ENCODE data around the gene VIM. TPM values are rescaled to one million over a fixed set of nuclear protein-coding genes. Genes with fewer than 3 reads are reported as not detected.

The VIM gene
- total RNA-seq, 2 experiments from 2014 or later: 0.88 to 3.4 TPM

DNA sequence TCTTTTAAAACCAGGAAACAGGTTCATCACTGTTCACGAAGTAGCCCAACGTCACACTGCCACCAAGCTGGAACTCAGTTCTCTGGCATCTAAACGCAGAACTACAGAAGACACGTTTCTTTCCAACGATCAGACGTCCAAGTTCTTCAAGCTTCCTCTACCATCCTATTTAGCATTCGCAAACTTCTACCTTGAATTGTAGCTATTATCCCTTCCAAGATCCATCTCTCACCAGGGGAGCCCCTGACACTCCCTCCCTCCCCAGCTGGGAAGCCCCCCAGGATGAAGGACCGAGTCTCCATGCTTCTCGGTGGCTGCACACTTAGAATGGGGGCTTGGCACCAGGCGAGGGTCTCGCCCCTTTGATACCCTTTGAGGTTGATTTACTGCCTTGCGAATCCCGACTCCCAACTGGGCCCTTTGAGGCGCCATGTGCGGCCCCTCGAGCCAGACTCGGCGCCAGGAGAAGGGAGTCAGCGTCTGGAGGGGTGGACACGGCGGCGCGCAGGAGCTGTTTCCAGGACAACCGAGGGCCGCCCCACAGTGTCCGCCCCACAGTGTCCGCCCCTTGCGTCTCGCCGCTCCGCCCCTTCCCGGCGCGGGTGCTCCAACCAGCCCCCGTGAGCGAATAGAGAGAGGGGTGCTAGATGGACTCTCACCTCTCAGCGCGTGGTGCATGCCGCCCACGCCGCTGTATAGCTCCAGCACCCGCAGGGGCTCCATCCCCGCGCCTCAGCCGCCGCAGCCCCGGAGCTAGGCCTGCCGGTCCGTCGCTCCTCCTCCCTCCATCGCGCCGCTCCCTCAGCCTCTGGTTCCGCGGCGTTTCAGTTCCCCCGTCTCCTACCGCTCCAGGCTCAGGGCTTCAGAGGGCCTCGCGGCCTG, 26.9 kb upstream of the VIM start, which contains the start of gene TRDMT1:
TSS of gene TRDMT1 (minus strand) at position 761 of the 882 bp plus-strand sequence. CDS start at position 723, 38 bp downstream.
- peak within 1 kb of the TSS; percentile 94 for H3K4me3 ChIP-seq (ENCODE audit: low read depth, low read length, poor library complexity, severe bottlenecking)
- H3K4me1 ChIP-seq (ENCODE audit: insufficient read depth, low read length, poor library complexity, severe bottlenecking): peaks cover 18% of the 10 kb centered on the region
- no peaks in the 10 kb centered on the region for H3K36me3 ChIP-seq (ENCODE audit: insufficient read depth, low read length)
- H2AFZ ChIP-seq (ENCODE audit: low read length): peak within 1 kb of the TSS; percentile 100
- peak within 1 kb of the TSS; percentile 53 for H3K27ac ChIP-seq (ENCODE audit: low read depth, low read length, poor library complexity, severe bottlenecking)
- ChIA-PET CTCF (ENCODE audit: unreplicated experiment) (no interaction called here), POLR2A (interaction anchor here (0.6 to 2.3 kb wide), 6 partner anchors 14 to 1457 kb away, joined by 3 to 10 read pairs (median 4); partner anchors contain the start of gene RSU1)
- H3K4me2 ChIP-seq (ENCODE audit: low read length): peak within 1 kb of the TSS; percentile 77
- H3K79me2 ChIP-seq (ENCODE audit: insufficient read depth, low read depth, low read length): peaks cover 27% of the 10 kb centered on the region; the same call in 1 of the 2 replicates
- H4K20me1 ChIP-seq (ENCODE audit: insufficient read depth, low read length): no peaks in the 10 kb centered on the region
- intact Hi-C loops (cut with micrococcal nuclease; ENCODE audit: unreplicated experiment): loop anchor here (1.0 to 5.0 kb wide), 2 partner anchors 29 to 764 kb away; partner anchors contain the start of gene PTER
- no peaks in the 10 kb centered on the region for H3K9me3 ChIP-seq (ENCODE audit: low read length)
- DNase-seq (ENCODE audit: low spot score): peak; percentile 81
- no peak for TF ChIP-seq EZH2phosphoT487 (IDR thresholded peaks at IDR 0.05; ENCODE audit: borderline replicate concordance, low read depth, low read length)
- TF ChIP-seq, protein P1, sequence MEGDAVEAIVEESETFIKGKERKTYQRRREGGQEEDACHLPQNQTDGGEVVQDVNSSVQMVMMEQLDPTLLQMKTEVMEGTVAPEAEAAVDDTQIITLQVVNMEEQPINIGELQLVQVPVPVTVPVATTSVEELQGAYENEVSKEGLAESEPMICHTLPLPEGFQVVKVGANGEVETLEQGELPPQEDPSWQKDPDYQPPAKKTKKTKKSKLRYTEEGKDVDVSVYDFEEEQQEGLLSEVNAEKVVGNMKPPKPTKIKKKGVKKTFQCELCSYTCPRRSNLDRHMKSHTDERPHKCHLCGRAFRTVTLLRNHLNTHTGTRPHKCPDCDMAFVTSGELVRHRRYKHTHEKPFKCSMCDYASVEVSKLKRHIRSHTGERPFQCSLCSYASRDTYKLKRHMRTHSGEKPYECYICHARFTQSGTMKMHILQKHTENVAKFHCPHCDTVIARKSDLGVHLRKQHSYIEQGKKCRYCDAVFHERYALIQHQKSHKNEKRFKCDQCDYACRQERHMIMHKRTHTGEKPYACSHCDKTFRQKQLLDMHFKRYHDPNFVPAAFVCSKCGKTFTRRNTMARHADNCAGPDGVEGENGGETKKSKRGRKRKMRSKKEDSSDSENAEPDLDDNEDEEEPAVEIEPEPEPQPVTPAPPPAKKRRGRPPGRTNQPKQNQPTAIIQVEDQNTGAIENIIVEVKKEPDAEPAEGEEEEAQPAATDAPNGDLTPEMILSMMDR (conservative IDR thresholded peaks at IDR 0.05; ENCODE audit: low read length): 0 out of 2 replicates have a peak, but pooled peaks have one; percentile 30
- 0 out of 2 replicates have a peak, but pooled peaks cover 6% of the 10 kb centered on the region for H3K9me2 ChIP-seq (ENCODE audit: insufficient read depth, low read length)
- BruUV-seq (replicated peaks): no TSS peak

DNA sequence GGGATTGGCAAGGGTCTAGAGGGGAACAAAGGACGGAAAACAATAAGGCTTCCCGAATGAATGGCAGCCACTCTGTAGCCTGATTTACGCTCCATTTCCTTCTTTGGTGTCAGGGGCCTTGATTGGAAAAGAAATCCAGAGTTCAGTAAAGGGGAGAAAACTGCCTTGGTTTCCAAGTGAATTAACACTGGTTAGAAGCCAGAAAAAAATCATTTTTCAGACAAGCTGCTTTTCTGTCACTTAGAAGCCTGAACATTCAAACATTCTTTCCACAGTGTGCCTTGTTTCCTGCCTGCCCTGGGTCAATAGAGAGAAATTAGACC, 26.3 kb upstream of the VIM start:
- BruUV-seq (replicated peaks): no TSS peak
- 0 out of 2 replicates have a peak, but pooled peaks cover 6% of the 10 kb centered on the region for H3K9me2 ChIP-seq (ENCODE audit: insufficient read depth, low read length)
- no peak for DNase-seq (ENCODE audit: low spot score)
- ChIA-PET POLR2A (interaction anchor here (2.2 to 2.3 kb wide), 2 partner anchors 29 to 384 kb away, joined by 8 to 10 read pairs; partner anchors contain the start of gene RSU1), CTCF (ENCODE audit: unreplicated experiment) (no interaction called here)
- H3K36me3 ChIP-seq (ENCODE audit: insufficient read depth, low read length): no peaks in the 10 kb centered on the region
- H3K4me3 ChIP-seq (ENCODE audit: low read depth, low read length, poor library complexity, severe bottlenecking): peak overlapping the region; percentile 94
- TF ChIP-seq EZH2phosphoT487 (IDR thresholded peaks at IDR 0.05; ENCODE audit: borderline replicate concordance, low read depth, low read length): no peak
- TF ChIP-seq, protein P1 (conservative IDR thresholded peaks at IDR 0.05; ENCODE audit: low read length): no peak
- H3K4me1 ChIP-seq (ENCODE audit: insufficient read depth, low read length, poor library complexity, severe bottlenecking): peaks cover 18% of the 10 kb centered on the region
- H4K20me1 ChIP-seq (ENCODE audit: insufficient read depth, low read length): no peaks in the 10 kb centered on the region
- H3K79me2 ChIP-seq (ENCODE audit: insufficient read depth, low read depth, low read length): peaks cover 27% of the 10 kb centered on the region; the same call in 1 of the 2 replicates
- intact Hi-C loops (cut with micrococcal nuclease; ENCODE audit: unreplicated experiment): loop anchor here (1.0 to 5.0 kb wide), 2 partner anchors 29 to 764 kb away; partner anchors contain the start of gene PTER
- no peak overlapping the region for H3K27ac ChIP-seq (ENCODE audit: low read depth, low read length, poor library complexity, severe bottlenecking)
- no peaks in the 10 kb centered on the region for H3K9me3 ChIP-seq (ENCODE audit: low read length)
- peak overlapping the region; percentile 77 for H3K4me2 ChIP-seq (ENCODE audit: low read length)
- peak overlapping the region; percentile 100 for H2AFZ ChIP-seq (ENCODE audit: low read length)
